Mammary epithelial cell (primary cell): ENCODE results near the gene RAX.

Experiments used
- EZH2 ChIP-seq: IDR thresholded peaks from 2 replicates; pipeline ENCODE4 v1.6.1; 2012; ENCODE audit warnings: low read length, inconsistent platforms, borderline replicate concordance
- TF ChIP-seq, protein P1 (sequence below), 2 donors: IDR thresholded peaks in 1 of 2; conservative IDR thresholded peaks in 1 of 2; 2 replicates each; pipeline ENCODE4 v1.5.1; 2011 to 2012; ENCODE audit warnings: inconsistent platforms in 2 of 2, low read length in 2 of 2, mild to moderate bottlenecking in 2 of 2, control low read depth in 1 of 2, low read depth in 1 of 2; ENCODE audit not compliant: insufficient read depth in 1 of 2; ENCODE audit errors: extremely low read depth in 1 of 2

DNA sequence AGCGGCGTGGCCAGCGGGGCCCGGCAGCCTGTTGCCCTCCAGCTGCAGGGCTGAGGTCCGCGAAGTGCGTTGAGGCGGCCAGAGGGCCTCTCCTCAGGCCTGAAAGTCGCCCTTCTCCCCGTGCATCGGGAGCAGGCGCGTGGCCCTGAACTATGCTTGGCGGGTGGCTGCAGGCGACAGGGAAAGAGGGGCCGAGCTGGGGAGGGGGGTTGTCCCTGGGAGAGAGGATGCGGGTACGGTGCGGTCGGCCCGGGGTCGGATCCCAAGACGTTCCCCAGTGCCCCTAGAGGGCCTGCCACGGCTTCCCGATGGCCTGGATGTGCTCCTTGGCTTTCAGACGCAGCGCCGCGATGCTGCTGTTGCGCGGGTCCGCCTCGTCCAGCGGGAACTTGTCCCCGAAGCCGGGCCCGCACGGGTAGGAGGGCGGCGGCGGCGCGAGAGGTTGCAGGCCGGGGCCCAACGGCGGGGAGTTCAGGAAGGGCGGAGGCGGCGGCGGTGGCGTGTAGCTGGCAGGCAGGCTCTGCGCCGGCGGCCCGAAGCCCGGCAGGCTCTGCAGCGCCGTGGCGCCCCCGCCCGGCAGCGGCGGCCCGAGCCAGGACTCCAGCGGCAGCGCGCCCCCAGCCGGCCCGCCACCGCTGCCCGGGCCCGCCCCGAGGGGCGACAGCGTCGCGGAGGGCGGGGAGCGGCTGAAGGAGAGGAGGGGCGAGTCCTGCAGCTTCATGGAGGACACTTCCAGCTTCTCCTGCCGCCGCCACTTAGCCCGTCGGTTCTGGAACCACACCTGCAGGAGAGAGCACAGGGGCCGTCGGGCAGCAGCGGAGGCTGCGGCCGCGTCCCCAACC, 4.3 kb downstream of the RAX start:
- TF ChIP-seq, protein P1, sequence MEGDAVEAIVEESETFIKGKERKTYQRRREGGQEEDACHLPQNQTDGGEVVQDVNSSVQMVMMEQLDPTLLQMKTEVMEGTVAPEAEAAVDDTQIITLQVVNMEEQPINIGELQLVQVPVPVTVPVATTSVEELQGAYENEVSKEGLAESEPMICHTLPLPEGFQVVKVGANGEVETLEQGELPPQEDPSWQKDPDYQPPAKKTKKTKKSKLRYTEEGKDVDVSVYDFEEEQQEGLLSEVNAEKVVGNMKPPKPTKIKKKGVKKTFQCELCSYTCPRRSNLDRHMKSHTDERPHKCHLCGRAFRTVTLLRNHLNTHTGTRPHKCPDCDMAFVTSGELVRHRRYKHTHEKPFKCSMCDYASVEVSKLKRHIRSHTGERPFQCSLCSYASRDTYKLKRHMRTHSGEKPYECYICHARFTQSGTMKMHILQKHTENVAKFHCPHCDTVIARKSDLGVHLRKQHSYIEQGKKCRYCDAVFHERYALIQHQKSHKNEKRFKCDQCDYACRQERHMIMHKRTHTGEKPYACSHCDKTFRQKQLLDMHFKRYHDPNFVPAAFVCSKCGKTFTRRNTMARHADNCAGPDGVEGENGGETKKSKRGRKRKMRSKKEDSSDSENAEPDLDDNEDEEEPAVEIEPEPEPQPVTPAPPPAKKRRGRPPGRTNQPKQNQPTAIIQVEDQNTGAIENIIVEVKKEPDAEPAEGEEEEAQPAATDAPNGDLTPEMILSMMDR (conservative IDR thresholded peaks at IDR 0.05 in 1 of 2, IDR thresholded peaks at IDR 0.05 in 1 of 2; ENCODE audit: extremely low read depth in 1 of 2, insufficient read depth in 1 of 2, low read depth in 1 of 2, low read length in 2 of 2): peak in 1 of 2 donors; percentile 10
- peak; percentile 80 for TF ChIP-seq EZH2
